IPS-18c (cell line): ENCODE data around the gene ARHGAP15.

ENCODE experiments used
- H3K4me3 ChIP-seq: 2 replicates; pipeline ENCODE4 v1.7.0; 2013; ENCODE audit warnings: low read depth, mild to moderate bottlenecking, low read length, moderate library complexity; ENCODE audit not compliant: insufficient read depth
- H3K9me3 ChIP-seq: one replicate; pipeline ENCODE4 v1.6.1; 2013; ENCODE audit warnings: mild to moderate bottlenecking, low read length, moderate library complexity; ENCODE audit not compliant: control insufficient read depth, insufficient read depth

Gene ARHGAP15

GRCh38 chr2:143741205-143741604, 612.0 kb downstream of the ARHGAP15 start:
- Histone ChIP-seq H3K4me3 (no peak overlapping the region), H3K9me3 (no peaks in the 10 kb centered on the region)

- no peaks in the 10 kb centered on the region for H3K9me3 ChIP-seq
- no peak overlapping the region for H3K4me3 ChIP-seq
Observed at GRCh38 chr2:143742581-143742980, 613.4 kb downstream of the ARHGAP15 start.

DNA sequence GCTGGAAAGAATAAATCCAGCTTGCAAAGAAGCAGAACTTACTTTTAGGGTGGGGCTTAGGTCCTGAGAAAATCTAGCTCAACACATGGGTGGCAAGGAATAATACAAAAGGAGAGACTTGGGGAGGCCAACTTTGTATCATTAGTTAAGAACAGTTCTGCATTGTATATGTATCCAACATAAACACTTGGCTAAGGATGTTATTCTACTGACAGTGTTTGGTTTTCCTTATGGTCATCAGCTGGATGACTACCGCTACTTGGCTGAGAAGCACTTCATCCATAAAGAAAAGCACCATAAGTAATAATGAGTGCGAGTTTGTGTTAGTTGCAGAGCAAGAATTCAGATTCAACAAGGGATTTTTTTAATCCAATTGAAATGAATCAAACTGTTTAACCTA, 614.9 kb downstream of the ARHGAP15 start:
- Histone ChIP-seq H3K4me3 (no peak overlapping the region), H3K9me3 (no peaks in the 10 kb centered on the region)

DNA sequence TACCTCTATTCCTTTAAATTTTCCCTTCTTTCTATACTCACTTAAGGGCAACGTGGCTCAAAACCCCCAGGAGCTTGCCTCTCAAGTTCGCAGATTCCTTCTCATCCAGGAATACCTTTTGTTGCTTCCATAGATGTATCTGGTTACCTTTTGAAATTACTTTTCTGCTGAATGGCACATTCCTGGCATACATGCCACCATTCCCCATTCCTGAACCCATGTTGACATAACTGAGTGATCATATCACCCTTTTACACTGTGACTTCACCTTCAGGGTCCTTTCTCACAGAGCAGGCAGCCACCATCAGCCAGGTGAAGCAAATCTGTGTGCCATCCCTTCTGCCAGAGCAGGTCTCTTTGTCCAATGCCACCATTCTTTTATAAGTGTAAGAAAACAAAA, 615.8 kb downstream of the ARHGAP15 start:
- H3K4me3 ChIP-seq = no peak overlapping the region
- H3K9me3 ChIP-seq = no peaks in the 10 kb centered on the region

DNA sequence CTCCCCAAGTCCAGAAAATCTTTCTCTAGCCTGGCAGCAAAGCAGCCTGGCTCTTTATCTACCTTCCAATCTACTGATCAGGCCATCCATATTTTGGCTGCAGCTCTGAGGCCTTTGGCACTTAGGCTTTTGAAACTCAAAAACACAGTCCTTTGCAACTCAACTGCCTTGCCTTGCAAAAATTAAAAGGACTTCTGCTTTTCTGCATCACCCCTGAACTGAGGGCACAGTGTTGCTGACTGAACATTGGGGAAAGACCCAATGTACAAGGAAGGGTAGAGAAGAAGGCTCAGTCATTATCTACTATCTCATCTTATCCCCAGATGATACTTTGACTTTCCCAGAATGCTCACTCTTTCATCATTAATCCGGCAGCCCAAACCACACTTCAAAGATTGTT, 625.5 kb downstream of the ARHGAP15 start:
- Histone ChIP-seq H3K4me3 (no peak overlapping the region), H3K9me3 (no peaks in the 10 kb centered on the region)

GRCh38 chr2:143758629-143759330, 629.6 kb downstream of the ARHGAP15 start:
- no peak overlapping the region for H3K4me3 ChIP-seq
- no peaks in the 10 kb centered on the region for H3K9me3 ChIP-seq

DNA sequence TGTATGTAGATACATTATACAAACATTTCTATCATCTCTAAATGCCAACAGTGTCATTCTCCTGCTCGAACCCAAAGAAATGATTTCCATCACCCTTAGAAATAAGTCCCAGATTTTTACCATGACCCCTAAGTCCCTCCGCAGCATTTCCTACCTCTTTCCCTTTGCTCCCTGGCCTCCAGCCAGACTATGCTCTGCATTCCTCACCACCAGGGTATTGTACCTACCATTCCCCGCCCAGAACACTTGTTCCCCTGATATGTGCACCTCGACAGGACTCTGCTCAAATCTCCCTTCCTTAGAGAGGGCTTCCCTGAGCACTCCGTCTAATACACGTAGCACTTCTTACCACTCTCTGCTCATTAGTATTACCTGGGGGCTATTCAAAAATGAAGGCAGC, 630.2 kb downstream of the ARHGAP15 start:
- H3K9me3 ChIP-seq = no peaks in the 10 kb centered on the region
- no peak overlapping the region for H3K4me3 ChIP-seq

GRCh38 chr2:143762176-143762928, 633.1 kb downstream of the ARHGAP15 start:
- H3K9me3 ChIP-seq = no peaks in the 10 kb centered on the region
- no peak overlapping the region for H3K4me3 ChIP-seq

DNA sequence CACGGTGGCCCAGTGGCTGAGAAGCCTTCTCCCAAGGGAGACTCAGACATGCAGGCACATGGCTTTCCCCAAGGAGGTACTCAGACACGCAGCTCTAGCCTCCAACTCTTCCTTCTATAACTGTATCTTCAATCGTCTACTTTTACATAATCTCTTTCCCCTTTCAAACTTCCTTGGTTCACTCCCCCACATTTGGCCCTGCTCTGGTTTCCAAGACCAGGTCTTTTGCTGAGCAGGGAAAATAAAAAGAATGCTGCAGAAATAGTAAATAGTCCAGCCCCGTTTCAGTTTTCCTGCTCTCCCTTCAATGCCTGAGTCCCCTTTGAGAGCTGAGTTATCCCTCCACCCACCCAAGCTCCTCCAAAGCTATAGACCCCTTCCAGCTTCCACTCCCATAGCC, 635.0 kb downstream of the ARHGAP15 start:
- H3K4me3 ChIP-seq = no peak overlapping the region
- H3K9me3 ChIP-seq = no peaks in the 10 kb centered on the region

- Histone ChIP-seq H3K9me3 (no peaks in the 10 kb centered on the region), H3K4me3 (no peak overlapping the region)
Observed at GRCh38 chr2:143764706-143765105, 635.5 kb downstream of the ARHGAP15 start.

GRCh38 chr2:143768991-143769390, 639.8 kb downstream of the ARHGAP15 start:
- H3K9me3 ChIP-seq = no peaks in the 10 kb centered on the region
- H3K4me3 ChIP-seq = no peak overlapping the region

DNA sequence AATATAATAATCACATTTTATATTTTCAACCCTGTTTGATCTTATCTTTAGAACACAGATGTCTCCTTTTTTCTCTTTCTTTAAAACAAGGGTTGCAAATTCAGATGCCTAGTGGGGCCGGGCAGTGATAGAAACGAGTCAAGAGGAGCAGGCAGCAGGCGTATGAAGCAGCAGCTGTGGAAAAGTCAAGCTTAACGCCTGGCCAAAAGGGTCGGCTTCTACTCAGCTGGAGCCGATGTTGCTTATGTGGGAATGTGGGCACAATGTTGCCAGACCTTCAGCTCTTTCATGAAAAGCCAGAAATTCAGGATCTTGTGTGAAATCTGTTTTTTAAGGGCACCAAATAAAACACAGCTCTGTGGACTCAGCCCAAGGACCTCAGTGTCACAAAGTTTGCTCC, 642.7 kb downstream of the ARHGAP15 start:
- H3K9me3 ChIP-seq = no peaks in the 10 kb centered on the region

DNA sequence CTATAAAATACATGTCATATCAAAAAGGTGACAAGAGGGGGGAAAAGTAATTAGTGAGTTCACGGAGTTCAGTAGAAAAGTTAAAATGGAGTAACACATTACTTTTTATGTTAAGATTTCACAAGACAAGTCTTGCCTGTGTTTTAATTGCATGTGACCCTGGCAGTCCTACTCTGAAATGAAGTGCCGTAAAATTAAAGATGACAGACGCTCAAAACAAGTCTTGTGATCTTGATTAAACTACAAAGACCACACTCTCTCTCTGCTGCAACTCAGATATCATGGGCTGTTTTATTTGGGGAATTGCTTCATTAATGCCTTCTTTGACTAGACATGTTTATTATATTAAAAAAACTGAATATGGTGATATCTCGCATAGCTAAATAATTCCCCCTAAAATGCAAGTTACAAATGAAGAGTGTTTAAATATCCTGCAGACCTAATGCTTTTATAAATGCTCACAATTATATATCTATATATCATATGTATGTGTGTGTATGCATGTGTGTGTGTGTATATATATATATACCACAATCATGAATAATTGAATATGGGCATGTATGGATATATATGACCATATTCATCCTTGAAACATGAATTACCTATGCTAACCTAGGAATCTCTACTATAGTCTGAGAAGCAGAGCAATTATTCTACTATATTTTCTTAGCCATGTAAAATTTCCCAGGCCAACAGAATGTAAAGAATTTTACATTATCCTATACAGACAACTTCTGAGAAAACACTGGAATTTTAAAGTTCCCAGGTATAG, 647.5 kb downstream of the ARHGAP15 start:
- H3K9me3 ChIP-seq = no peaks in the 10 kb centered on the region
- H3K4me3 ChIP-seq = no peak overlapping the region

More for the DNA sequence above, 642.7 kb downstream of the ARHGAP15 start:
- no peak overlapping the region for H3K4me3 ChIP-seq

GRCh38 chr2:143779021-143779420, 649.8 kb downstream of the ARHGAP15 start:
- Histone ChIP-seq H3K9me3 (no peaks in the 10 kb centered on the region), H3K4me3 (no peak overlapping the region)

- Histone ChIP-seq H3K4me3 (no peak overlapping the region), H3K9me3 (no peaks in the 10 kb centered on the region)
Observed at GRCh38 chr2:143786026-143786765, 657.0 kb downstream of the ARHGAP15 start.

DNA sequence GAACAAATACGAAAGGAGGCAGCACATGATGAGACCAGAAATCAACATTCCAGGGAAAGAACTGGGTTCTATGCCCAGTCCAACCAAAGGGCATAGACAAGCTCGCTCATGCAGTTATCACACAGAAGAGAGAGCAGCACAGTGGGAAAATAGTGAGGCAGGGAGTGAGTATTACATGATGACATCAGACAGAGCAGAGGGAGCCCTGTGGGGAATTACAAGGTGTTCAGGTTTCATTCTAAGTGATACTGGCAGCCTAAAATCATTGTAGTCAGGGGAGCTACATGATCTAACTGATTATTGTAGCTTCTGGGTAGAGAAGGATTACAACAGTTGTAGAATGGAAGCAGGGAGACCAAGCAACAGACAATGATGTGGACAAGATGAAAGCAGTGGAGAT, 658.5 kb downstream of the ARHGAP15 start:
- Histone ChIP-seq H3K4me3 (no peak overlapping the region), H3K9me3 (no peaks in the 10 kb centered on the region)

DNA sequence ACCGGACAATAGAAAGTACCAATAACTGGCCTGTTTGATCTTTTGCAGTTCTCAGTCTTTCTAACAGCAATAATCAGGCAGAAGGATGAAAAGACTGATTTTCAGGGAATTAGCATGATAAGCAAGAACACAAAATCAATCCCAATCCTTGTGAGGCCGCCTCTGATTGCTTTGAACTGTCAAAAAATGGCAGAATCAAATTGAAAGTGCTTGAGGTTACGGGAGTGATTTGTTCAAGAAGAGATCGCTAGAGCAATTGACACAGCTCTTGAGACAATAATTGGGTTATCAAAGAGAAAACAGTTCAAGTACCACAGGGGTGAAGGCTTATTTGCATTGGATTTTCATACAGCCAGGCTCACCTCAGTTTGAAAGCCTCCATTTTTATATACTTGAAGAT, 663.4 kb downstream of the ARHGAP15 start:
- H3K9me3 ChIP-seq = no peaks in the 10 kb centered on the region
- no peak overlapping the region for H3K4me3 ChIP-seq
